GM11168 (cell line): ENCODE results near the gene GALNT7.
"Not testable (repeated sequence)": the region's sequence is repeated elsewhere in the genome, so short reads cannot be mapped to it uniquely, and the experiment has no call there.

Experiments used
- in situ Hi-C: fragments of 300-500 bp; cut with MboI; formaldehyde crosslinking; loops from one replicate; pipeline ENCODE4 v1.12.0; 2022; ENCODE audit warnings: low sequenced_read_pairs; ENCODE audit not compliant: unreplicated experiment

The GALNT7 gene

GRCh38 chr4:173161311-173161710 lies 7.3 kb upstream of the GALNT7 start:
- in situ Hi-C loops = no loop called here

GRCh38 chr4:173165706-173166105 lies 2.9 kb upstream of the GALNT7 start:
- in situ Hi-C loops = no loop called here

GRCh38 chr4:173166491-173166890 lies 2.1 kb upstream of the GALNT7 start:
- in situ Hi-C loops = no loop called here

GRCh38 chr4:173167758-173168395 lies 734 bp upstream of the GALNT7 start:
- in situ Hi-C loops = no loop called here

DNA sequence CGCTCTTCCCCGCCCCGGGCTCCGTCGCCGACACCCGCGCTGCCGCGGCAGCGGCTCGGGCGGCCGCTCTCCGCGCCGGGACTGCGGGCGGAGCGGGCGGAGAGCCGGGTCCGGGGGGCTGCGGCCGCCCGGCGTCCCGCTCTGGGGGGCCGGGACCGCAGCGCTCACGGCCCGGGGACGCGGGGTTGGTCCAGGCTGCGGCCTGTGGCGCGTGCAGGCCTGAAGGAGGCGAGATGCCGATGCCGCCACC lies 492 bp downstream of the GALNT7 start:
- in situ Hi-C loops = no loop called here

GRCh38 chr4:173169428-173170181 lies 994 bp downstream of the GALNT7 start:
- in situ Hi-C loops = no loop called here

GRCh38 chr4:173170182-173170778 lies 1.7 kb downstream of the GALNT7 start:
- in situ Hi-C loops = no loop called here

- in situ Hi-C loops = no loop called here
These were observed 2.5 kb downstream of the GALNT7 start for GRCh38 chr4:173171098-173171497.

DNA sequence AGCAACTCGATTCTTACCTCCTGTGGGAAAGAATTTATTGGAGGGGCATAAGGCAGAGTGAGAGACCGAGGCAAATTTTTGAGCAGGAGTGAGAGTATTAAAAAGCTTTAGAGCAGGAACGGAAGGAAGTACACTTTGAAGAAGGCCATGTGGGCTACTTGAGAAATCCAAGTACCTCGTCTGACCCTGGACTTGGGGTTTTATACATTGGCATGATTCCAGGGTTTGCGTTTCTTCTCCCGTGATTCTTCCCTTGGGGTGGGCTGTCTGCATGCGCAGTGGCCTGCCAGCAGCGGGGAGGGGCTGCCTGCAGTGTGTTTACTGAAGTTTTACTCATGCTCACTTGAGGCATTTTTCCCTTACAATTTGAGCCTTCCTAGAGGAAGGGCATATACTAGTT lies 3.4 kb downstream of the GALNT7 start:
- in situ Hi-C loops = no loop called here

GRCh38 chr4:173174184-173174583 lies 5.6 kb downstream of the GALNT7 start:
- in situ Hi-C loops = no loop called here

- in situ Hi-C loops = no loop called here
These were observed 6.0 kb downstream of the GALNT7 start for GRCh38 chr4:173174594-173175012.

DNA sequence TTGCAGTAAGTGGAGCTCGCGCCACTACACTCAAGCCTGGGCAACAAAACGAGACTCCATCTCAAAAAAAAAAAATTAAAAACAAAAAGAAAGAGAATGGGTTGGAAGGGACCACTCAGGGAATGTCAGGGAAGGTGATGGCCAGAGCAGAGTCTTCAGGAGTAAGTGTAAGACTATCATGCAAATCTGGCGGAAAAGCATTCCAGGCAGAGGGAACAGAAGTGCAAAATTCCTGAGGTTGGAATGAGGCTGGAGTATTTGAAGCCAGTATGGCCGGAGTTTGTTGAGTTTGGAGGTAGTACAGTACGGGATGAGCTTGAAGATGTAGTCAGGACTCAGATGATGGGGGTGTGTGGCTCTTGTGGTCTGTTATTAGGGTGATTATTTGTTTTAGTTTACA lies 7.4 kb downstream of the GALNT7 start:
- in situ Hi-C loops = no loop called here

DNA sequence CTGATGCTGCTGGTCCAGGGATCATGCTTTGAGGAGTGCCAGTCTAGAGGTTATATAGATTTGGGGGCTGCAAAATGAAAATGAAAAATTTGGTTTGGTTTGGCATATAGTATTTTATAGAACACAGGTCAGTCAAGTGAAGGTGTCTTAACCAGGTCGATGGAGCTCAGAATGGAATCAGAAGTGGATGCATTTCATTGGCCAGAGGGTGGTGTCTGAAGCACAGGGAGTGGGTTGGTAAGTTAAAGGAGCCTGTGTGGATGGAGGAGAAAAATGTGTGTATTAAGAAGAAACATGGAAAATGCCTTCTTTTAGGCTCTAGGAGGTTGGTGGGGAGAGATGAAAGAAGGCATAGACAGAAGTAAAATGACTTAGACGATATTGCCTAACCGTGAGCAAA lies 8.6 kb downstream of the GALNT7 start:
- in situ Hi-C loops = no loop called here

DNA sequence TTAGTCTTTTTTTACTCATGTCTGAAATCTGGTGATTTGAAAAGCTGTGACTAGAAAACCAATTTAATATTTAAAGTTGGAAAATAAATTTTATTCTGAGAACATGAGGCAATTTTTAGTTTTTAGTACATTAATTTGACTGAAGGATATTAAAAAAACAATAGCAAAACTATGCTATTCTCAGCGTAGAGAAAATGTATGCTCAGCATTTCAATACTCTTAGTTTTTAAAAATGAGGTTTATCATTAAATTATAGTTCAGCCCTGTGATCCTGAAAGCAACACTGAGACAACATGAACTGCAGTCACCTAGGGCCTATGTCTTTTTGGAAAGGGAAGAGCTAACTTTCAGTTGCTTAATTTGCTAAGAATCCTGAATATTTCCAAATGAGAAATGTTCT lies 9.5 kb downstream of the GALNT7 start:
- in situ Hi-C loops = no loop called here

DNA sequence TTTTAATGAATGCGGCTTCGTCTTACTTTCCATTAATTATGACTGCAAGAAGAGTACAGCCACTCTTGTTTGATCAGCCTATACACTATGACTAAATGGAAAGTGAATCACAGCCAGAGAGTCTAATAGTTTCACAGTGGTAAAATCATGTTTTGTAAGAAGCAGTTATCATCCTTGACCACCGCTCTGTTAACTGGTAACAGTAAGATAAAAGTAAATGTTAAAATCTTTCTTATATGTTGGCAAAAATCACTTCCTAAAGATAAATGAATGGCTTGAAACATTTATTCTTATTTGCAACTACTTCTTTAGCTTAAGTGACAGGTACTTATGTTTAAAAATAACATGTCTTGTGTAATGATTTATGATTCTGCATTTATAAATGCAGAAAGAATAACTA lies 13.2 kb downstream of the GALNT7 start:
- in situ Hi-C loops = no loop called here

- in situ Hi-C loops = no loop called here
These were observed 13.8 kb downstream of the GALNT7 start for GRCh38 chr4:173182403-173182802.

DNA sequence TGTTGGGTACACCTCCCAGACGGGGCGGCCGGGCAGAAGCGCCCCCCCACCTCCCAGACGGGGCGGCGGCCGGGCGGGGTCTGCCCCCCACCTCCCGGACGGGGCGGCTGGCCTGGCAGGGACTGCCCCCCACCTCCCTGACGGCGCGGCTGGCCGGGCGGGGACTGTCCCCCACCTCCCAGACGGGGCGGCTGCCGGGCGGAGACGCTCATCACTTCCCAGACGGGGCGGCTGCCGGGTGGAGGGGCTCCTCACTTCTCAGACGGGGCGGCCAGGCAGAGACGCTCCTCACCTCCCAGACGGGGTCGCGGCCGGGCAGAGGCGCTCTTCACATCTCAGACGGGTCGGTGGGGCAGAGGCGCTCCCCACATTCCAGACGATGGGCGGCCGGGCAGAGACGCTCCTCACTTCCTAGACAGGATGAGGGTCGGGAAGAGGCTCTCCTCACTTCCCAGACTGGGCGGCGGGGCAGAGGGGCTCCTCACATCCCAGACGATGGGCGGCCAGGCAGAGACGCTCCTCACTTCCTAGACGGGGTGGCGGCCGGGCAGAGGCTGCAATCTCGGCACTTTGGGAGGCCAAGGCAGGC lies 15.1 kb downstream of the GALNT7 start:
- in situ Hi-C loops = not testable (repeated sequence)

GRCh38 chr4:173185847-173186510 lies 17.4 kb downstream of the GALNT7 start:
- in situ Hi-C loops = no loop called here

DNA sequence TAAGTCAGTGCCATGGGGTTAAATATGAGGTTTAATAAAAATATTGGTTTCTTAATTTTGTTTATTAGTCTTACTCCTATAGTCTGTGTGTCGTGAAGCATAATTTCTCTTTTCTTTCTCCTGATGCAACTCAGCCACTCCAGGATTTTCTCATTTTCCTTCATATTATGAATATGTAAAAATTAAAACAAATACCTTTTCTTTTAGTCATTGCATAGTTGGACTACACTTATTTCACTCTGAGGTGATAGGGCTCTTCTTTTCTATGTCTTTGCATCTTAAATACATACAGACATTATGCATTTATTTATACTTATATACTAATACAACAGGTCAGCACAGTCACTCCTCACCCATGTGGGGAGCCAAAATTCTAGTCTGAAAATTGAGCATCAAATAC lies 19.1 kb downstream of the GALNT7 start:
- in situ Hi-C loops = no loop called here

GRCh38 chr4:173188648-173189047 lies 20.0 kb downstream of the GALNT7 start:
- in situ Hi-C loops = no loop called here

- in situ Hi-C loops = no loop called here
These were observed 20.6 kb downstream of the GALNT7 start for GRCh38 chr4:173189117-173189693.
